ENCODE data around the gene MYO5B. TPM values are rescaled to one million over a fixed set of nuclear protein-coding genes. Genes with fewer than 3 reads are reported as not detected.

Gene MYO5B
- total and polyA plus RNA-seq, 2 donors (not counting 1 experiment from before 2014, with no cell fraction given) = 0.30 to 1.7 TPM

DNA sequence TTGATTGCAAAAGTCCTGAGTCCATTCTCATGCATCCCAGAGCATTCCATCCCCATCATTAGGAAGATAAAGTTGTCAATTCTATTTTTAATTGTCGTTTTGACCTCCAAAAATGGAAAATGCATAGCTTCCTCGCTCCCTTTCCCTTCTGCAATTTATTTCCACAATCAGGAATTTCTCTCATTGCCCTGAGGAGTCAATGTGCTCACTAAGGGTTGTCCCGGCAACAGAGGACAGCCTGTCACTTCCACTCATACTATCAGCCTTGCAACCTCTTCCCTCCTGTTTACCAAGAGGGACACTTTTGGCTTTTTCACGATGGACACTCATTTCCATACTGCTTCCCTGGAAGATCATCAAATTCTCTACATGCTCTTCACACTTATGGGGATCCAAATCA, 164.8 kb downstream of the MYO5B start:
- TF ChIP-seq, protein P1, sequence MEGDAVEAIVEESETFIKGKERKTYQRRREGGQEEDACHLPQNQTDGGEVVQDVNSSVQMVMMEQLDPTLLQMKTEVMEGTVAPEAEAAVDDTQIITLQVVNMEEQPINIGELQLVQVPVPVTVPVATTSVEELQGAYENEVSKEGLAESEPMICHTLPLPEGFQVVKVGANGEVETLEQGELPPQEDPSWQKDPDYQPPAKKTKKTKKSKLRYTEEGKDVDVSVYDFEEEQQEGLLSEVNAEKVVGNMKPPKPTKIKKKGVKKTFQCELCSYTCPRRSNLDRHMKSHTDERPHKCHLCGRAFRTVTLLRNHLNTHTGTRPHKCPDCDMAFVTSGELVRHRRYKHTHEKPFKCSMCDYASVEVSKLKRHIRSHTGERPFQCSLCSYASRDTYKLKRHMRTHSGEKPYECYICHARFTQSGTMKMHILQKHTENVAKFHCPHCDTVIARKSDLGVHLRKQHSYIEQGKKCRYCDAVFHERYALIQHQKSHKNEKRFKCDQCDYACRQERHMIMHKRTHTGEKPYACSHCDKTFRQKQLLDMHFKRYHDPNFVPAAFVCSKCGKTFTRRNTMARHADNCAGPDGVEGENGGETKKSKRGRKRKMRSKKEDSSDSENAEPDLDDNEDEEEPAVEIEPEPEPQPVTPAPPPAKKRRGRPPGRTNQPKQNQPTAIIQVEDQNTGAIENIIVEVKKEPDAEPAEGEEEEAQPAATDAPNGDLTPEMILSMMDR (IDR thresholded peaks at IDR 0.05) = no peak
- no peak for TF ChIP-seq EZH2 (IDR thresholded peaks at IDR 0.05; ENCODE audit: borderline replicate concordance, insufficient read depth, low read depth, low read length, poor library complexity, severe bottlenecking)
- POLR2A ChIA-PET = no interaction called here
- H3K4me1 Mint-ChIP-seq = no peaks in the 10 kb centered on the region

DNA sequence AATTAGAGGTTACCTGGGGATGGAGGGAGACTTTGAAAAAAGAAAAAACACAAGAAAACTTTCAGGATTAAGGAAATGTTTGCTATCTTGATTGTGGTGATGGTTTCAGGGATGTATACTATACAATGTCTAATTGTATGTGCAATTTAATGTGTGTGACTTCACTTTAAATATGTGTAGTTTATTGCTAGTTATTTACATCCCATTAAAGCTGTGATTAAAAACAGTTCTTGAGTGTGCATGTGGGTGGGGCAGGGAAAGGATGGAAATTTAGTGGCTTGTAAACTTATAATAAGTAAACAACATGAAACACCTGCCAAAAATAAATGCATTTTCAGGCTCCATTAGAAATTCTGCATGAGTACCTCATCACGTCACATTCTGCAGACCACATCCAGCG, 167.0 kb downstream of the MYO5B start:
- Mint-ChIP-seq H3K27me3 (peaks cover 30% of the 10 kb centered on the region), H3K9me3 (ENCODE audit: insufficient read depth) (no peaks in the 10 kb centered on the region)

More for the DNA sequence above, 164.8 kb downstream of the MYO5B start:
- Histone ChIP-seq H3K4me1 (ENCODE audit: control insufficient read depth in 2 of 2, insufficient read depth in 2 of 2, low read length in 2 of 2) (no peaks in the 10 kb centered on the region), H3K4me2 (replicated peaks; ENCODE audit: low read depth, low read length, poor library complexity, severe bottlenecking) (no peak overlapping the region), H3K9me3 (ENCODE audit: control extremely low read depth in 1 of 3, control insufficient read depth in 2 of 3, insufficient read depth in 1 of 3, low read length in 2 of 3) (no peaks in the 10 kb centered on the region), H3K27me3 (replicated peaks in 1 of 4; ENCODE audit: control extremely low read depth in 1 of 4, control insufficient read depth in 3 of 4, insufficient read depth in 4 of 4, low read length in 3 of 4) (peaks cover 0 to 11% (median 0%) of the 10 kb centered on the region in 4 experiments), H3K79me2 (ENCODE audit: control insufficient read depth, insufficient read depth, low read length) (no peaks in the 10 kb centered on the region), H3K9ac (ENCODE audit: low read length) (no peak overlapping the region), H4K20me1 (ENCODE audit: control insufficient read depth, insufficient read depth, low read length, poor library complexity, severe bottlenecking) (no peaks in the 10 kb centered on the region), H3K36me3 (replicated peaks in 1 of 2; ENCODE audit: control extremely low read depth in 1 of 2, control insufficient read depth in 1 of 2, extremely low read depth in 1 of 2, insufficient read depth in 2 of 2, low read length in 1 of 2) (no peaks in the 10 kb centered on the region), H2AFZ (ENCODE audit: insufficient read depth, low read depth, low read length, poor library complexity, severe bottlenecking) (no peak overlapping the region), H3K27ac (ENCODE audit: low read length in 2 of 2) (no peak overlapping the region), H3K4me3 (ENCODE audit: control extremely low read depth in 1 of 5, extremely low read depth in 1 of 5, insufficient read depth in 1 of 5, low read depth in 2 of 5, low read length in 4 of 5) (no peak overlapping the region)
- Mint-ChIP-seq H3K9me3 (ENCODE audit: insufficient read depth) (no peaks in the 10 kb centered on the region), H3K27ac (no peak overlapping the region), H3K27me3 (peaks cover 32% of the 10 kb centered on the region), H3K4me3 (no peak overlapping the region)
- CTCF ChIA-PET = no interaction called here
- intact Hi-C loops (cut with micrococcal nuclease) = no loop called here
- no peak for DNase-seq
- no peak for ATAC-seq (ENCODE audit: low read depth)
- WGBS (ENCODE audit: insufficient coverage) = 77% methylated on average over 4 of the region's 4 CpGs

More for the DNA sequence above, 167.0 kb downstream of the MYO5B start:
- no peak overlapping the region for H3K4me2 ChIP-seq (replicated peaks; ENCODE audit: low read depth, low read length, poor library complexity, severe bottlenecking)
- no peaks in the 10 kb centered on the region for H4K20me1 ChIP-seq (ENCODE audit: control insufficient read depth, insufficient read depth, low read length, poor library complexity, severe bottlenecking)
- Mint-ChIP-seq H3K4me3 (no peak overlapping the region), H3K4me1 (no peaks in the 10 kb centered on the region), H3K27ac (no peak overlapping the region)
- ChIA-PET CTCF (no interaction called here), POLR2A (no interaction called here)
- no CpG with 5 or more reads among the region's 2 CpGs for WGBS (ENCODE audit: insufficient coverage)
- no peak overlapping the region for H3K9ac ChIP-seq (ENCODE audit: low read length)
- DNase-seq (no peak), ATAC-seq (ENCODE audit: low read depth) (no peak)
- H3K36me3 ChIP-seq (replicated peaks in 1 of 2; ENCODE audit: control extremely low read depth in 1 of 2, control insufficient read depth in 1 of 2, extremely low read depth in 1 of 2, insufficient read depth in 2 of 2, low read length in 1 of 2) = no peaks in the 10 kb centered on the region
- no peak overlapping the region for H3K27ac ChIP-seq (ENCODE audit: low read length in 2 of 2)
- no peak for TF ChIP-seq EZH2 (IDR thresholded peaks at IDR 0.05; ENCODE audit: borderline replicate concordance, insufficient read depth, low read depth, low read length, poor library complexity, severe bottlenecking)
- TF ChIP-seq, protein P1 (IDR thresholded peaks at IDR 0.05) = no peak
- no peaks in the 10 kb centered on the region for H3K4me1 ChIP-seq (ENCODE audit: control insufficient read depth in 2 of 2, insufficient read depth in 2 of 2, low read length in 2 of 2)
- H3K9me3 ChIP-seq (ENCODE audit: control extremely low read depth in 1 of 3, control insufficient read depth in 2 of 3, insufficient read depth in 1 of 3, low read length in 2 of 3) = no peaks in the 10 kb centered on the region
- H3K79me2 ChIP-seq (ENCODE audit: control insufficient read depth, insufficient read depth, low read length) = no peaks in the 10 kb centered on the region
- no peak overlapping the region for H3K4me3 ChIP-seq (ENCODE audit: control extremely low read depth in 1 of 5, extremely low read depth in 1 of 5, insufficient read depth in 1 of 5, low read depth in 2 of 5, low read length in 4 of 5)
- no peak overlapping the region for H2AFZ ChIP-seq (ENCODE audit: insufficient read depth, low read depth, low read length, poor library complexity, severe bottlenecking)
- intact Hi-C loops (cut with micrococcal nuclease) = no loop called here
- peaks cover 0 to 11% (median 0%) of the 10 kb centered on the region in 4 experiments for H3K27me3 ChIP-seq (replicated peaks in 1 of 4; ENCODE audit: control extremely low read depth in 1 of 4, control insufficient read depth in 3 of 4, insufficient read depth in 4 of 4, low read length in 3 of 4)

All from B cell (primary cell).